HG03095 (cell line): ENCODE data around the gene ING5.
A peak's percentile ranks its signal among the peaks of the same experiment; 100 is the strongest.

ENCODE experiments used
- ATAC-seq: cut with Tn5 transposase; IDR thresholded peaks from one replicate; pipeline ENCODE4 v1.9.1; 2021; ENCODE audit warnings: moderate library complexity; ENCODE audit not compliant: unreplicated experiment

The ING5 gene

GRCh38 chr2:241672243-241673188 lies 29.3 kb upstream of the ING5 start:
- ATAC-seq, result no peak

GRCh38 chr2:241673189-241673663 lies 28.6 kb upstream of the ING5 start:
- no peak for ATAC-seq

- ATAC-seq, result no peak
Observed at GRCh38 chr2:241673797-241674725, 27.8 kb upstream of the ING5 start.

- no peak for ATAC-seq
Observed at GRCh38 chr2:241675885-241676284, 26.0 kb upstream of the ING5 start.

GRCh38 chr2:241676665-241677064 lies 25.2 kb upstream of the ING5 start:
- ATAC-seq, result no peak

- ATAC-seq, result no peak
Observed at GRCh38 chr2:241677392-241677791, 24.4 kb upstream of the ING5 start.

GRCh38 chr2:241678307-241678706 lies 23.5 kb upstream of the ING5 start:
- ATAC-seq, result no peak

- ATAC-seq, result no peak
Observed at GRCh38 chr2:241678784-241679540, 22.9 kb upstream of the ING5 start.

GRCh38 chr2:241680044-241680443 lies 21.8 kb upstream of the ING5 start:
- ATAC-seq, result no peak

- ATAC-seq, result no peak
Observed at GRCh38 chr2:241680827-241681599, 20.8 kb upstream of the ING5 start.

GRCh38 chr2:241686324-241686649 lies 15.6 kb upstream of the ING5 start:
- ATAC-seq, result peak; percentile 3

- ATAC-seq, result peak; percentile 88
Observed at GRCh38 chr2:241686650-241687425, 15.0 kb upstream of the ING5 start, which contains the start of gene DTYMK. Gene DTYMK (minus strand): TSS chr2:241686815. CDS start chr2:241686783, 32 bp downstream.

GRCh38 chr2:241689306-241689705 lies 12.5 kb upstream of the ING5 start:
- ATAC-seq, result no peak

GRCh38 chr2:241690202-241690717 lies 11.6 kb upstream of the ING5 start:
- ATAC-seq, result no peak

GRCh38 chr2:241692448-241692847 lies 9.4 kb upstream of the ING5 start:
- ATAC-seq, result no peak

GRCh38 chr2:241695651-241696050 lies 6.2 kb upstream of the ING5 start:
- no peak for ATAC-seq

GRCh38 chr2:241701149-241701398 lies 765 bp upstream of the ING5 start:
- ATAC-seq, result no peak

- ATAC-seq, result peak; percentile 64
Observed at GRCh38 chr2:241702155-241703031, 554 bp downstream of the ING5 start.
